Suppressor macrophage treated with lipopolysaccharide for 1 hour (primary cell): ENCODE measurements around the gene HRH1.
A peak's percentile ranks its signal among the peaks of the same experiment; 100 is the strongest.

Source experiments
- DNase-seq, 3 donors: peaks; one replicate each; pipeline ENCODE4 v3.0.0-alpha.2; 2020 to 2022

HRH1 gene

DNA sequence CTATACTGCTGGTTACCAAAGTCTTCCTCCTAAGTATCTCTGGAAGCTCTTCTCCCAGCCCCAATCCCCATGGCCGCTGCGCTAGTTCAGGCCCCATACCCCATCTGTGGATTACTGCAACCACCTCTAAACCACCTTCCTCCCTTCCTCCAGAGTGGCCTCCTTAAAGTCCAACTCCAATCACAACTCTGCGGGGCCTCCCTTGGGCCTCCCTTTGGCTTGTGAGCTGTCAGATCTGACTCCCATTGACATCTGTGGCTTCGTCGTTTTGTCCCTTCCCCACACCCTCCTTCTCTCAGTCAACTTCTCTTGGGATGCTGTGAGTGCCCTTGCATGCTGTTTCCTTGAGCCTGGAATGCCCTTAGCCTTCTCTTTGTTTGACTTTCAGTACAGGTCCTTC, 9.3 kb upstream of the HRH1 start:
- DNase-seq, result no peak

- DNase-seq, result no peak
These were observed 8.4 kb upstream of the HRH1 start for GRCh38 chr3:11145888-11146287.

DNA sequence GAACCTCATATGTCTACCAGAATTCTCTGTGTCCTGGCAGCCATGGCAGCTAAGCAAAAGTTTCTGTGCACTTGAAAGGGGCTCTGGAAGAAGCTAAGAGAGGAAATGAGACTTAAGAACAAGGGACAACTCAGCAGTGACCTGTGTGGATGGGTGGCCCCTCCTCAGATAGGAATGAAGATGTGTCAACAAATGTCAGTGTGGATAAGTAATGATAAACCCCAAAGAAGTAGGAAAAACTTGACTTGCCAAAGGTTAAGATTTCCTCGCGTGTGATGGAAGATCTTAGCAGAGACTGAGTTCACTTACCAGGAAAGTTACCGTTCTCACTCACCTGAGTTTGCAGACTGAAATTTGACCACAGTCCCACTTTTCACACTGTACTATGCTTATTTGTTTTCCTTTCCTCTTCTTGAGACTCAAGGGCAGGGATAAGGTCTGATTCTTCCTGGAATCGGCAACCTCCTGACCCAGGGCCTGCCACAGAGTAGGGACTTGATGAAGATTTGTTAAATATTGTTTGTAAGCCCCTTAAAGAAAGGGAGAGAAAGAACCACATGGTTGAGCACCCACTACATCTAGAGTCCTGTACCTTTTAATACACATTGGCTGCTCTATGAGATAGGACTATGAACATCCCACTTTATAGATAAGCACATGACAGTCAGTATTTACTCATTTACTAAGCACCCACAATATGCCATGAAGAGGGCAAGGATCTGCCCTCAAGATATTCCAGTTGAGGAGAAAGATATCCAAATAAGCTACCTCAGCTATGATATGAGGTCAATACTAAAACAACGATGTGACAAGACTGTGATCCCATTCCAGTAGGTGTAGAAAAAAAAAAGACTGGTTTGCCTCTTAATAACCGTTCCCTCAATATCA, 7.3 kb upstream of the HRH1 start:
- DNase-seq, result no peak

DNA sequence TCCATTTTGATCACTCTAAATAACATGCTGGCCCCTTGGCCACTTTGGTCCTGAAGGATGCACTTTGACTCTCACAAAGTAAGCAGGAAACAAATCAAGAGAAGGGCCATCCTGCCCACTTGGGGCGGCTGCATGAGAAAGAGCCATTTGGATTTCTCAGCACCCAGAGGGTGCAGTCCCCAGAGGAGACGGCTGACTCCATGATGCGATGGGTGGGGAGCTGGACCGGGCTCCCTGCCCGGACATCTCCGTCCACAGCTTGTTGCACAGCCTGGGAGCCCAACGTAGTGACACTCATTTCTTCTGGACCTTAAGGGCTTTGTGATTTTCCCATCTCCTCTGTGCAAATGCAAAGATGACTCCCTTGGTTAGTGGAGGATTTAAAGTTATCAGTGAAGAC, 4.0 kb upstream of the HRH1 start:
- DNase-seq, result no peak

GRCh38 chr3:11152301-11152700, 2.0 kb upstream of the HRH1 start:
- DNase-seq, result no peak

- no peak for DNase-seq
These were observed 646 bp downstream of the HRH1 start for GRCh38 chr3:11154953-11155325.

GRCh38 chr3:11155341-11156025, 1.2 kb downstream of the HRH1 start:
- DNase-seq, result peak; percentile 57 to 73 (median 68)

DNA sequence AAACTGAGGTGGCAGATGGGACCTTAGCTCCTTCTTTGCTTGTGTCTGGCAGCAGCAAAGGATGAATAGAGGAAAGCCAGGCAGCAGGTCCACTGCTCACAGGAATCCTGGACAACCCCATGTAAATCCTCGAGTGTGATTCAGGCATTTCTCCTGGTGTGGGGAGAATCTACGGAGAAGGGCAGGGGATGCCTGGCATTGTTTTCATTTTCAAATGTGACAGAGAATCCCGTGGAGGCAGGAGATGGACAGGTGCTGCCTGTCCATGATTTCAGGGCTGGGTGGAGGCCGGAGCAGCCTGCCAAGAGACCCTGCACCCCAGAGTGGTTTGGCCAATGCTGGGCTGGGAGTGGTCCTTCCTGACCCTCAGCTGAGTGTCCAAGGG, 1.7 kb downstream of the HRH1 start:
- no peak for DNase-seq

DNA sequence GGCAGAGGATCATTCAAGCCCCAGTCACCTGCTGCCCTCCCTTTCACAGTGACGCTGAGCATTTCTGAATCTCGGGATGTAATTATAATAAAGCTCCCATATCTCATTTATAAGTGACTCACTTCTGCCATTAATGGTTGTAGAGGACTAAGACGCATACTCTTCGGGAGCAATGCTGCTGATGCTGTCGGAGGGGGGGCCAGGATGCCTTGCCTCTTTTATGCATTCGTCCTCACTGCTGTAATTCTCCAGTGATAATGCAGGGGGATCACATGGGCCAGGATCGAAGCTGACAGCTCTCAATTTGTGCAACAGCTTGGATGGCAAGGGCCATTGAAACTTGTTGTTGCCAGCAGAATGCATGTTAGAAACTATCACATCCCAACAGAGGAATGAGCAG, 3.1 kb downstream of the HRH1 start:
- no peak for DNase-seq

- DNase-seq, result peak; percentile 71 to 90 (median 89)
These were observed 5.2 kb downstream of the HRH1 start for GRCh38 chr3:11159421-11159904.

- no peak for DNase-seq
These were observed 7.4 kb downstream of the HRH1 start for GRCh38 chr3:11161666-11162065.

DNA sequence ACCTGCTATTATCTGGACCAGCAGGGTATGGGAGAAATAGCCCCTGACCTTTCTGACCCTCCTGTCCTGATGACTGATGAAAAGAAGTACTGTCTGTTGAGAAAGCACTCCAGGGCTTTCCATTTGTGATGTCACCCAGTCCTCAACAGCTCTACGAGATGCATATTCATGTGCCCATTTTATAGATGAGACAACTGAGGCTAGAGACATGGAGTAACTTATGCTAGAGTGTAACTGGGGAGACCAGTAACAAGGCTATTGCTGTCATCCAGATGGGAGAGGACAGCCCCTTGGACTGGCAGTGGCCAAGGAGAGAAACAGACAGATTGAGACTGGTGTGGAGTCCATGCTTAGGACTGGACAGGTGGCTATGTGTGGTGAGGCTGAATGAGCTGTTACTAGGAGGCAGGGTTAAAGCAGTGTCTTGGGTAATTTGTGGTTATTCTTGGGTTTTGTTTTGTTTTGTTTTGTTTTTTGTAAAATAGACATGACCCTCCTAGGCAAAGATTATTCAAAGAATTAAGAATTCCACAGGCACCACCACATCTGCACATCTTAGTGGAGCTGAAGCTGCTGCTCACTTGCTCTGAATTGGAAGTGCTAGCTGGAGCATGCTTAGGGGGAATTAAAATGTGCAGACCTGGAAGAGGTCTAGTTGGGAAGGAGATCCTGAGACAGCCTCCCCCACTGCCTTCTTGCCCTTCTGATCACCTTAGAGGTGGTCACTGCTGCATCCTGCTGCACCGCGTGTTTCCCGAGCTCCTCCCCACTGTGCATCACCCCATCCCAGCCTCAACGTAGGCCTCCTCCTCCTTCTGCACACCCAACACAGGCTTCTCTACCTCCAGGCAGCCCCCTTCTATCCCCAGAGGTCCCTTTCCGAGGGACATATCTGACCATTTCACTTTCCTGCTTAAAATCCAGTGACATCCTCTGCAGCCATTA, 8.4 kb downstream of the HRH1 start:
- no peak for DNase-seq

DNA sequence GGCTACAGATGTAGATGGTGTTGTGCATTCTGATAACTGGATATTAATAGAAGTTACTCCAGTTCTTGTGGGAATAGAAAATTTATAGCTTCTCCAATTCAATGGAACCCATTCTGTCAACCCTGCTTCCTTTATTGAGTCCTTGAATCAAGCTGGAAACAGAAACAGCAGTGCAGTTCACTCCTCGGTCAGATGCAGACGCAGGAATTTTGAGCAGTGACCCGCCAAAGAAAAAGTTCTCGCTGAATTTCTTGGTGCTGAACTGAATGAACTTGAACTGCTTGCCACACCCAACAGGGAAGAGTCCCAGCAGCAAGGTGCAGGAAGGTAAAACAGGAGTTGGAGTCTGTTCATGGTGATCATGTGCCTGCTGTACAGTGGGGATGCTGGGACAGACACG, 10.3 kb downstream of the HRH1 start:
- no peak for DNase-seq

DNA sequence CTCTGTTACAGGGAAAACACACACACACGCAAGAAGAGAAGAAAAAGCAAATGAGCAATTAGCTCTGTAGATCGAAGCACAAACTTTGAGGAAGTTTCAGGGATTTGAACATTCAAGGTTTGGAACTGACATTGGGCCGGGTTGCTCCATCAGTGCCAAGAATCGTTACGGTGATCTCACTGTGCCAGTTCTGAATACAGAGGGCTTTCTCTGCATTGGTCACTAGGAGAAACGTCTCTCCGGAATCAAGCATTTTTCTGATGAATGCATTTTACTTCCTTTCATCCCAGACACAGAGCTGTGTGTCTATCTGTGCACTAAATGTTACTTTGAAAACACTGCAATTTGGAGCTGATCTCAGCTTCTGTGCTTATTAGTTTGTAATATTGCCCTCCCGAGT, 11.2 kb downstream of the HRH1 start:
- DNase-seq, result no peak

GRCh38 chr3:11166807-11167400, 12.6 kb downstream of the HRH1 start:
- DNase-seq, result peak in 1 of 3 donors; percentile 15

DNA sequence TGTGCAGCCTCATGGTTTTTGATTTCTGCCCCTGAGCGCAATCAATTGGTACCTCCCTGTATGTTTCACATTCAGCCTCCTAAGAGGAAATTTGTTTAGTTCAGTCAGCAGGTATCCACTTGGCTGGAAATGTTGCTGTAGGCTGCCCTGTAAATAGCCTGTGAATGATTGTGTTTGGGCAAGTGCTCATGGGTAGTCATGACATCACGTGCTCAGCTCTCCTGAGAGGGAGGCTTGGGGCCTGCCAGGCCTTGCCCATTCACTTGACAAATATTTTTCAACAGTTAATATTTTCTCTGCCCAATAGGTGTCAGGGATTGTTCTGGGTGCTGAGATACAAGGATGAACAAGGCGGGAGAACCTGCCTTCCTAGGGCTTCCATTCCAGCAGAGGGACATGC, 13.3 kb downstream of the HRH1 start:
- no peak for DNase-seq

GRCh38 chr3:11168406-11168805, 14.1 kb downstream of the HRH1 start:
- DNase-seq, result no peak

GRCh38 chr3:11168881-11169805, 14.8 kb downstream of the HRH1 start:
- no peak for DNase-seq

DNA sequence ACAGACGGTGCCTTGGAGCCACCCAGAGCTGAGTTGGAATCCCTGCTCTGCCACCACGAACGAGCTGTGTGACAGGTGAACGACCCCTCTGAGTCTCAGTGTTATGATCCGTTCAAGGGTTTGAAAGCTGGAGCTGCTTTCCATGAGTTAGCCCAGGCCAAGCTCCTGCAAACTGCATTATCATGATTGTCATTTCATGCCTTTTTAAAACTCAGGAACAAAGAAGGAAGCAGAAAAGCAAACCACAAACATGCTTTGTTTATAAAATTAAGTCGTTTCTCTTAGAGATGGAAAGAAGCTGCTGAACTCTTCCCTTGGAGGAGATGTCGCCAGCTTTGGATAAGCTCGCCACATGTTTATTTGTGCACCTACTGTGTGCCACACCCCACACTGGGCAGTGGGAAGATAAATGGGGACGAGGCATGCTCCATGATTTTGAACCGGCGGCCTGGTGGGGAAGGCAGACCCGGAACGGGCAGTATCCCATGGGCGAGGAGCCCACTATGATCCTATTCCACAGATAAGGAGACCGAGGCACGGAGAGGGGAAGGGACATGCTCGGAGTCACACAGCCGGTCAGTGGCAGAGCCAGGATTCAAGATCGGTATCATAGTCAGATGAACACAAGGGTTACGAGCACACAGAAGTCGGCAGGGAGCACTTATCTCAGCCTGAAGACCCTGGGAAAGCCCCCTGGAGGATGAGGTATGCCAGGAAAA, 15.9 kb downstream of the HRH1 start:
- no peak for DNase-seq

DNA sequence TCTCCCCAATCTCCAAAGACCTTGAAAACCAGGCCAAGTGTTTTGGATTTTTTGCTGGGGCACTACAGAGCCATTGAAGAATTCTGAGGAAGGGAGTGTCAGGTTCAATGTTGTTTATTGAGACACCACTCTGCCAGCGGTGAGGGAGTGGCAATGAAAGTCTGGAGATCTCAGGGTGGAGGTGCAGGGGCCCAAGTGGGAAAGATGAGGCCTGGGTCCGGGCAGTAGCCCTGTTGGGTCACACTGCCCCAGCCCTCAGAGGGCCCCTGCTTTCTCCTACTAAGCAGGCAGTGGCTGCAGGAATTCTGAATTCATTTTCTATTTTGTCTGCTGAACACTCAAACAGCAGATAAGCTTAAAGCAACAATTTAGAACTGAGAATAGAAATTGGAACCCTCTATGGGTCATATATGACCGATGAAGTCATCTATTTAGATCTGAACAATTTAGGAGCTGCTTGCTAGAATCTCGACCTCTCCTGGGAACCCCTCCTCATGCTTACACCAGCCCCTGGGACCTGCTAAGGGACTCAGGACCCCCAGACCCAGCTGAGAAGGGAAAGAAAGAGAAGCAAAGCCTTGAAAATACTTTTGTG, 17.9 kb downstream of the HRH1 start:
- no peak for DNase-seq
